ENCODE measurements around the gene MYO5A.

The MYO5A gene

GRCh38 chr15:52408823-52409222 lies 119.9 kb downstream of the MYO5A start:
- no peak overlapping the region for H3K4me3 ChIP-seq (replicated peaks in 1 of 2; ENCODE audit: low read depth in 2 of 2, low read length in 2 of 2)
- TF ChIP-seq CTCF (IDR thresholded peaks at IDR 0.05; ENCODE audit: low read depth, low read length), result no peak

GRCh38 chr15:52407374-52407773 lies 121.3 kb downstream of the MYO5A start:
- TF ChIP-seq CTCF (IDR thresholded peaks at IDR 0.05; ENCODE audit: low read depth, low read length), result no peak
- DNase-seq (ENCODE audit: low read depth in 2 of 2), result no peak
- no peak overlapping the region for H3K4me3 ChIP-seq (replicated peaks in 1 of 2; ENCODE audit: low read depth in 2 of 2, low read length in 2 of 2)

More at GRCh38 chr15:52408823-52409222, 119.9 kb downstream of the MYO5A start:
- DNase-seq (ENCODE audit: low read depth in 2 of 2), result peak in 1 of 2 donors; percentile 10

- no peak for TF ChIP-seq CTCF (IDR thresholded peaks at IDR 0.05; ENCODE audit: low read depth, low read length)
- H3K4me3 ChIP-seq (replicated peaks in 1 of 2; ENCODE audit: low read depth in 2 of 2, low read length in 2 of 2), result no peak overlapping the region
- DNase-seq (ENCODE audit: low read depth in 2 of 2), result peak in 1 of 2 donors; percentile 13
Measured at GRCh38 chr15:52406601-52407000, 122.1 kb downstream of the MYO5A start.

- DNase-seq (ENCODE audit: low read depth in 2 of 2), result no peak
- no peak overlapping the region for H3K4me3 ChIP-seq (replicated peaks in 1 of 2; ENCODE audit: low read depth in 2 of 2, low read length in 2 of 2)
- TF ChIP-seq CTCF (IDR thresholded peaks at IDR 0.05; ENCODE audit: low read depth, low read length), result no peak
Measured at GRCh38 chr15:52405856-52406255, 122.8 kb downstream of the MYO5A start.

GRCh38 chr15:52397118-52397517 lies 131.6 kb downstream of the MYO5A start:
- no peak for TF ChIP-seq CTCF (IDR thresholded peaks at IDR 0.05; ENCODE audit: low read depth, low read length)
- DNase-seq (ENCODE audit: low read depth in 2 of 2), result no peak
- no peak overlapping the region for H3K4me3 ChIP-seq (replicated peaks in 1 of 2; ENCODE audit: low read depth in 2 of 2, low read length in 2 of 2)

- peak in 1 of 2 donors; percentile 9 for DNase-seq (ENCODE audit: low read depth in 2 of 2)
- no peak for TF ChIP-seq CTCF (IDR thresholded peaks at IDR 0.05; ENCODE audit: low read depth, low read length)
- no peak overlapping the region for H3K4me3 ChIP-seq (replicated peaks in 1 of 2; ENCODE audit: low read depth in 2 of 2, low read length in 2 of 2)
Measured at GRCh38 chr15:52394118-52394517, 134.6 kb downstream of the MYO5A start.

GRCh38 chr15:52392008-52392687 lies 136.5 kb downstream of the MYO5A start:
- H3K4me3 ChIP-seq (replicated peaks in 1 of 2; ENCODE audit: low read depth in 2 of 2, low read length in 2 of 2), result no peak overlapping the region
- TF ChIP-seq CTCF (IDR thresholded peaks at IDR 0.05; ENCODE audit: low read depth, low read length), result no peak
- peak; percentile 26 to 29 for DNase-seq (ENCODE audit: low read depth in 2 of 2)
